Neural crest cell (in vitro differentiated cells): ENCODE measurements around the gene SEC31B. TPM values are rescaled to one million over a fixed set of nuclear protein-coding genes. Genes with fewer than 3 reads are reported as not detected.

Experiments
- DNase-seq: peaks from one replicate; pipeline ENCODE4 v3.0.0; 2021; ENCODE audit warnings: low read depth, mixed read lengths, low spot score
- H3K27ac Mint-ChIP-seq: one replicate; pipeline ENCODE4 v1.8.0; 2021; ENCODE audit warnings: mild to moderate bottlenecking, mixed read lengths; ENCODE audit not compliant: unreplicated experiment
- H3K27me3 Mint-ChIP-seq: 2 replicates; pipeline ENCODE4 v1.8.0; 2021; ENCODE audit warnings: low read depth, mild to moderate bottlenecking, mixed read lengths
- H3K36me3 Mint-ChIP-seq: 2 replicates; pipeline ENCODE4 v1.8.0; 2021; ENCODE audit warnings: low read depth, mild to moderate bottlenecking, mixed read lengths
- H3K4me1 Mint-ChIP-seq: 2 replicates; pipeline ENCODE4 v1.8.0; 2021; ENCODE audit warnings: mixed read lengths
- H3K4me3 Mint-ChIP-seq: one replicate; pipeline ENCODE4 v1.8.0; 2021; ENCODE audit warnings: mild to moderate bottlenecking, mixed read lengths
- H3K9me3 Mint-ChIP-seq: 2 replicates; pipeline ENCODE4 v1.8.0; 2021; ENCODE audit warnings: mixed read lengths
- CTCF ChIP-seq: fragments of 200-600 bp; sonication (generic); conservative IDR thresholded peaks from 2 replicates; pipeline ENCODE4 v1.5.0; 2021; ENCODE audit warnings: antibody characterized with exemption, mild to moderate bottlenecking
- total RNA-seq: library from RNA; stranded (reverse); gene quantifications from 2 replicates; pipeline ENCODE4 v1.2.1, GENCODE V29; 2021

Gene SEC31B
- total RNA-seq, 1 donor from 2014 or later: 18.1 TPM

GRCh38 chr10:100446130-100446761, 73.4 kb downstream of the SEC31B start:
- Mint-ChIP-seq H3K36me3 (no peaks in the 10 kb centered on the region), H3K9me3 (peaks cover 2% of the 10 kb centered on the region), H3K4me1 (no peaks in the 10 kb centered on the region), H3K4me3 (no peak overlapping the region), H3K27me3 (peaks cover 30% of the 10 kb centered on the region), H3K27ac (no peak overlapping the region)
- no peak for TF ChIP-seq CTCF
- no peak for DNase-seq

DNA sequence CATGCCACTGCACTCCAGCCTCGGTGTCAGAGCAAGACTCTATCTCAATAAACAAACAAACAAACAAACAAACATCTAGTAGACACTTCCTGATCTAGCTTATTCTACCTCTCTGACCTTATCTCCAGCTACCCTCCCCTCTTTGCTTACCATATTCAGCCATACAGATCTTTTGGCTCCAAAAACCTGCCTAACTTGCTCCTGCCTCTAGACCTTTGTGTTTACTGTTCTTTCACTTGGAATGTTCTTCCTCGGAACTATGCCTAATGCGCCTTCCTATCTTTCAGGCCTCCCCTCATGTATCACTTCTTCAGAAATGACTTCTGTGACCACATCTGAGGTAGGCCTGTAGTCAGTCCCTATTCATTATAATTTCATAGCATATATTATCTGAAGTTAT, 77.1 kb downstream of the SEC31B start:
- no peaks in the 10 kb centered on the region for H3K4me1 Mint-ChIP-seq
- DNase-seq: no peak
- TF ChIP-seq CTCF: no peak
- peaks cover 16% of the 10 kb centered on the region for H3K27me3 Mint-ChIP-seq
- no peak overlapping the region for H3K27ac Mint-ChIP-seq
- no peaks in the 10 kb centered on the region for H3K36me3 Mint-ChIP-seq
- no peak overlapping the region for H3K4me3 Mint-ChIP-seq
- H3K9me3 Mint-ChIP-seq: peaks cover 2% of the 10 kb centered on the region

DNA sequence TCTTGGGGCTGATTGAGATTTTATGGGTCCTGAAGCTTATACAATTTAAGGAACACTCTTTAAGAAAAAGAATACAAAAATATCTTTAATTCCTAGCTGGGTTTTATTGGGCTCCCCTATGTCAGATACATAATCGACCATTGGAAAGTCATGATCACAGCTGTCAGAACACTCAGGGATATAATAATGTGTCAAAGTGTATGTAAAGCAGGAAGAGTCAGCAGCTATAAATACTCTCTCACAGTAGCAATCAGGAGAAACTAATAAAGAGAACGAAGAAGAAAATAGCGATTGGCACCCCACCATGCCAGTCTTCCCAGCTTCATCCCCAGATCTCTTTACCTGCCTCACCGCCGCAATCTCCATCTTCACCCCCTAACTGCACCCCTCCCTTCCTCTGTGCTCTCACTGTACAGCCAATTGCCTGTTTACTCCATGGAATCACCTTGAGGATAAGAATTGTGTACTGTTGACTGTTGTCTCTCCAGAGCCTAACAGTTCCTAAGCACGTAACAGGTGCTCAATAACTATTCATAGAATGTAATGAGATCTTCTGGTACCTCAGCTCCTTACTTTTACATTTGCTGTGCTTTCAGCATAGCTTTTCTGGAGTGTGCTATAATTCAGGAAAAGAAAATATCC, 80.9 kb downstream of the SEC31B start:
- Mint-ChIP-seq H3K36me3 (no peaks in the 10 kb centered on the region), H3K4me1 (peaks cover 3% of the 10 kb centered on the region), H3K27me3 (peaks cover 3% of the 10 kb centered on the region), H3K27ac (no peak overlapping the region), H3K4me3 (no peak overlapping the region), H3K9me3 (no peaks in the 10 kb centered on the region)
- TF ChIP-seq CTCF: no peak
- no peak for DNase-seq

Other genes starting within 250 kb of the SEC31B start
- gene BLOC1S2, start 233.2 kb downstream of the SEC31B start, total RNA-seq: 32.9 and 37.5 TPM in 2 replicates
- 0.14 TPM in 1 of 2 replicates, not detected in the other for gene PKD2L1, start 189.6 kb downstream of the SEC31B start, total RNA-seq
- gene SCD, start 172.6 kb downstream of the SEC31B start, total RNA-seq: 969 and 975 TPM in 2 replicates
- gene WNT8B, start 56.9 kb downstream of the SEC31B start, total RNA-seq: 3.8 and 4.2 TPM in 2 replicates
- 200 and 235 TPM in 2 replicates for gene NDUFB8, start 10.0 kb upstream of the SEC31B start, total RNA-seq
- 55.7 and 62.9 TPM in 2 replicates for gene HIF1AN, start 16.1 kb upstream of the SEC31B start, total RNA-seq
- 1.0 and 1.5 TPM in 2 replicates for gene PAX2, start 225.7 kb upstream of the SEC31B start, total RNA-seq